NCI-H510A (cell line): ENCODE results near the gene ARFRP1.
"Not testable (repeated sequence)": the region's sequence is repeated elsewhere in the genome, so short reads cannot be mapped to it uniquely, and the experiment has no call there.

Source experiments
- DNase-seq: peaks from one replicate; lab custom pipeline; 2025; lab: John Stamatoyannopoulos, UW

The ARFRP1 gene

GRCh38 chr20:63675681-63676368 lies 32.0 kb downstream of the ARFRP1 start:
- no peak for DNase-seq

- DNase-seq: no peak
Measured at GRCh38 chr20:63673951-63674350, 33.8 kb downstream of the ARFRP1 start.

- DNase-seq: no peak
Measured at GRCh38 chr20:63672666-63673065, 35.1 kb downstream of the ARFRP1 start.

GRCh38 chr20:63671695-63672094 lies 36.1 kb downstream of the ARFRP1 start:
- not testable (repeated sequence) for DNase-seq

- DNase-seq: no peak
Measured at GRCh38 chr20:63668351-63668750, 39.4 kb downstream of the ARFRP1 start.

GRCh38 chr20:63667858-63668257 lies 39.9 kb downstream of the ARFRP1 start:
- no peak for DNase-seq

- DNase-seq: no peak
Measured at GRCh38 chr20:63665708-63666107, 42.1 kb downstream of the ARFRP1 start.

GRCh38 chr20:63664861-63665594 lies 42.7 kb downstream of the ARFRP1 start:
- no peak for DNase-seq

- DNase-seq: no peak
Measured at GRCh38 chr20:63664143-63664851, 43.5 kb downstream of the ARFRP1 start.

GRCh38 chr20:63663332-63664066 lies 44.3 kb downstream of the ARFRP1 start:
- no peak for DNase-seq

GRCh38 chr20:63662813-63663189 lies 45.0 kb downstream of the ARFRP1 start:
- no peak for DNase-seq

- no peak for DNase-seq
Measured at GRCh38 chr20:63661959-63662812, 45.6 kb downstream of the ARFRP1 start.

GRCh38 chr20:63661108-63661507 lies 46.7 kb downstream of the ARFRP1 start:
- DNase-seq: no peak

- no peak for DNase-seq
Measured at GRCh38 chr20:63660622-63661021, 47.2 kb downstream of the ARFRP1 start.

- not testable (repeated sequence) for DNase-seq
Measured at GRCh38 chr20:63660174-63660573, 47.6 kb downstream of the ARFRP1 start.

GRCh38 chr20:63659370-63659769 lies 48.4 kb downstream of the ARFRP1 start:
- no peak for DNase-seq

GRCh38 chr20:63658749-63659187 lies 49.0 kb downstream of the ARFRP1 start:
- no peak for DNase-seq

- DNase-seq: peak; percentile 81
Measured at GRCh38 chr20:63657937-63658748, 49.6 kb downstream of the ARFRP1 start, which contains the start of gene RTEL1. RTEL1 (plus strand) TSS chr20:63658312; CDS start chr20:63659403, 1,091 bp downstream.

- no peak for DNase-seq
Measured at GRCh38 chr20:63657260-63657936, 50.4 kb downstream of the ARFRP1 start.

- no peak for DNase-seq
Measured at GRCh38 chr20:63656451-63656850, 51.3 kb downstream of the ARFRP1 start.
